CD4-positive, alpha-beta T cell (primary cell): ENCODE measurements around the gene INAVA. TPM values are rescaled to one million over a fixed set of nuclear protein-coding genes. Genes with fewer than 3 reads are reported as not detected.
A peak's percentile ranks its signal among the peaks of the same experiment; 100 is the strongest.

Experiments
- ATAC-seq: fragments of 200-7000 bp; cut with Tn5 transposase; one replicate; pipeline ENCODE4 v1.10.0; 2022; ENCODE audit warnings: mild to moderate bottlenecking; ENCODE audit not compliant: poor library complexity
- CTCF ChIA-PET: fragments of 350-600 bp; sonication (Branson Sonifier 250); formaldehyde crosslinking; loops from one replicate; lab custom pipeline; 2021; ENCODE audit warnings: antibody characterized with exemption, inconsistent platforms; lab: Charles Lee
- POLR2A ChIA-PET: fragments of 350-600 bp; sonication (Branson Sonifier 250); formaldehyde crosslinking; loops from one replicate; lab custom pipeline; 2021; ENCODE audit warnings: antibody characterized with exemption, inconsistent platforms; lab: Charles Lee
- DNase-seq, 14 experiments: peaks; one replicate each; pipeline ENCODE4 v3.0.0-alpha.2; 2013 to 2020; ENCODE audit warnings: mixed read lengths in 2 of 14
- H3K27ac ChIP-seq, 2 donors: one replicate each; pipeline versions ENCODE4 v1.5.1 to v1.7.0; 2013; ENCODE audit warnings: low read length in 2 of 2, low read depth in 1 of 2, mild to moderate bottlenecking in 1 of 2
- H3K27me3 ChIP-seq, 2 experiments: 1 replicate in 1 of 2; 2 replicates in 1 of 2; pipeline versions ENCODE4 v1.6.1 to v1.7.0; 2013; ENCODE audit warnings: low read length in 2 of 2, control low read depth in 1 of 2, mild to moderate bottlenecking in 1 of 2, moderate library complexity in 1 of 2; ENCODE audit not compliant: insufficient read depth in 2 of 2, control insufficient read depth in 1 of 2
- H3K36me3 ChIP-seq: one replicate; pipeline ENCODE4 v1.6.1; 2013; ENCODE audit warnings: low read length, control low read depth; ENCODE audit not compliant: insufficient read depth
- H3K4me1 ChIP-seq: one replicate; pipeline ENCODE4 v1.6.1; 2013; ENCODE audit warnings: low read length, control low read depth; ENCODE audit not compliant: insufficient read depth
- H3K4me3 ChIP-seq: one replicate; pipeline ENCODE4 v1.5.1; 2013; ENCODE audit warnings: mild to moderate bottlenecking, low read length, moderate library complexity
- H3K9me3 ChIP-seq, 2 experiments: 1 replicate in 1 of 2; 2 replicates in 1 of 2; pipeline versions ENCODE4 v1.6.1 to v1.7.0; 2013; ENCODE audit warnings: low read length in 2 of 2, mild to moderate bottlenecking in 2 of 2, control low read depth in 1 of 2, moderate library complexity in 1 of 2; ENCODE audit not compliant: control insufficient read depth in 1 of 2, insufficient read depth in 1 of 2
- H3K27ac Mint-ChIP-seq: one replicate; pipeline ENCODE4 v1.8.0; 2020; ENCODE audit warnings: mixed read lengths
- H3K27me3 Mint-ChIP-seq: one replicate; pipeline ENCODE4 v1.8.0; 2021; ENCODE audit warnings: mixed read lengths
- H3K36me3 Mint-ChIP-seq: one replicate; pipeline ENCODE4 v1.8.0; 2021; ENCODE audit warnings: low read depth, mixed read lengths
- H3K4me1 Mint-ChIP-seq: one replicate; pipeline ENCODE4 v1.8.0; 2021; ENCODE audit warnings: low read depth, mixed read lengths
- H3K4me3 Mint-ChIP-seq: one replicate; pipeline ENCODE4 v1.8.0; 2020; ENCODE audit warnings: mild to moderate bottlenecking, mixed read lengths
- H3K9me3 Mint-ChIP-seq: one replicate; pipeline ENCODE4 v1.8.0; 2020; ENCODE audit warnings: mixed read lengths
- intact Hi-C, 2 experiments: fragments of 100-400 bp; cut with DNase I in 1 of 2; cut with micrococcal nuclease in 1 of 2; formaldehyde crosslinking; loops; one replicate each; pipeline versions ENCODE4 v1.15.1 to v1.9.0; 2023 to 2025; cut with DNase I, micrococcal nuclease
- total RNA-seq, 174 experiments: library from RNA in 2 of 174; stranded (reverse) in 2 of 174; gene quantifications; one replicate each; pipeline ENCODE4 v1.2.3 and lab custom pipeline; 2021 to 2026
- TF ChIP-seq, protein P1 (sequence below): fragments of 200-600 bp; IDR thresholded peaks from one replicate; pipeline ENCODE4 v1.8.0; 2022; ENCODE audit warnings: antibody characterized with exemption, mild to moderate bottlenecking

INAVA gene
- total RNA-seq, 2 experiments from 2014 or later: 0.22 TPM; not detected in 1

DNA sequence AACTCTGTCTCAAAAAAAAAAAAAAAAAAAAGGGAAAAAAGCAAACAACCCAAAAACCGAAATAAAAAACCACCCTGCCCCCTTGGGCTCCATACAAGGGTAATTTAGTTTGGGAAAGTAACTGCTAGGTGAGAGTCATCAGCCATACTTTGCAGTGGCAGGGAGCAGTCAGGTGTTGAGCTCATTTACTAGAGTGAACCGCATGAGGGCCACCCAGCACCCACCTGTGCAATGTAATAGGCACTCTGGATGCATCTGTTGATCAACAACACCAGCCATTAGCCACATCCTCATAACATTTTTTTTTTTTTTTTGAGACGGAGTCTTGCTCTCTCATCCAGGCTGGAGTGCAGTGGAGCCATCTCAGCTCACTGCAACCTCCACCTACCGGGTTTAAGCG, 9.1 kb downstream of the INAVA start:
- ChIA-PET CTCF (no interaction called here), POLR2A (no interaction called here)
- ATAC-seq (no peak), DNase-seq (peak in 2 of 14 experiments; percentile 20 to 24)
- Mint-ChIP-seq H3K27ac (no peak overlapping the region), H3K27me3 (no peaks in the 10 kb centered on the region), H3K36me3 (no peaks in the 10 kb centered on the region), H3K4me3 (no peak overlapping the region), H3K4me1 (peaks cover 10% of the 10 kb centered on the region), H3K9me3 (no peaks in the 10 kb centered on the region)
- Histone ChIP-seq H3K27ac (no peak overlapping the region), H3K4me1 (peaks cover 25% of the 10 kb centered on the region), H3K9me3 (no peaks in the 10 kb centered on the region), H3K4me3 (no peak overlapping the region), H3K27me3 (no peaks in the 10 kb centered on the region), H3K36me3 (no peaks in the 10 kb centered on the region)
- TF ChIP-seq, protein P1, sequence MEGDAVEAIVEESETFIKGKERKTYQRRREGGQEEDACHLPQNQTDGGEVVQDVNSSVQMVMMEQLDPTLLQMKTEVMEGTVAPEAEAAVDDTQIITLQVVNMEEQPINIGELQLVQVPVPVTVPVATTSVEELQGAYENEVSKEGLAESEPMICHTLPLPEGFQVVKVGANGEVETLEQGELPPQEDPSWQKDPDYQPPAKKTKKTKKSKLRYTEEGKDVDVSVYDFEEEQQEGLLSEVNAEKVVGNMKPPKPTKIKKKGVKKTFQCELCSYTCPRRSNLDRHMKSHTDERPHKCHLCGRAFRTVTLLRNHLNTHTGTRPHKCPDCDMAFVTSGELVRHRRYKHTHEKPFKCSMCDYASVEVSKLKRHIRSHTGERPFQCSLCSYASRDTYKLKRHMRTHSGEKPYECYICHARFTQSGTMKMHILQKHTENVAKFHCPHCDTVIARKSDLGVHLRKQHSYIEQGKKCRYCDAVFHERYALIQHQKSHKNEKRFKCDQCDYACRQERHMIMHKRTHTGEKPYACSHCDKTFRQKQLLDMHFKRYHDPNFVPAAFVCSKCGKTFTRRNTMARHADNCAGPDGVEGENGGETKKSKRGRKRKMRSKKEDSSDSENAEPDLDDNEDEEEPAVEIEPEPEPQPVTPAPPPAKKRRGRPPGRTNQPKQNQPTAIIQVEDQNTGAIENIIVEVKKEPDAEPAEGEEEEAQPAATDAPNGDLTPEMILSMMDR: no peak
- intact Hi-C loops: no loop called here

DNA sequence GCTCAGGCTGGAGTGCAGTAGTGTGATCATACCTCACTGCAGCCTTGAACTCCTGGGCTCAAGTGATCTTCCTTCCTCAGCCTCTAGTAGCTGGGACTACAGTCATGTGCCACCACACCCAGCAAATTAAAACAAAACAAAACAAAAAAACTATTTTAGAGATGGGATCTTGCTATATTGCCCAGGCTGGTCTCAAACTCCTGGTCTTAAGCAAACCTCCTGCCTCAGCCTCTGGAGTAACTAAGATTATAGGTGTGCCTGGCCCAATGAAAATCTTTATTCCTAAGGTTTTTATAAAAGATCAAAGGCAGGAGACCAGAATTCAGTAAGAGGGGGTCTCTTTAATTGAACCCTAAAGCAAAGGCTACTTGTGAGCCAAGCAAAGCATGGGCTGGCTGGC, 10.1 kb downstream of the INAVA start:
- no peaks in the 10 kb centered on the region for H3K27me3 Mint-ChIP-seq
- ChIA-PET POLR2A (interaction anchor here (0.6 to 0.8 kb wide), 2 partner anchors 29 to 117 kb away, joined by 3 read pairs; no protein-coding TSS in a partner anchor), CTCF (no interaction called here)
- no peak overlapping the region for H3K4me3 Mint-ChIP-seq
- H3K27ac Mint-ChIP-seq: no peak overlapping the region
- Histone ChIP-seq H3K4me1 (peaks cover 25% of the 10 kb centered on the region), H3K27me3 (no peaks in the 10 kb centered on the region), H3K27ac (no peak overlapping the region), H3K9me3 (no peaks in the 10 kb centered on the region), H3K4me3 (no peak overlapping the region), H3K36me3 (no peaks in the 10 kb centered on the region)
- H3K36me3 Mint-ChIP-seq: no peaks in the 10 kb centered on the region
- ATAC-seq: no peak
- no peak for DNase-seq
- TF ChIP-seq, protein P1: no peak
- intact Hi-C loops: no loop called here
- H3K9me3 Mint-ChIP-seq: no peaks in the 10 kb centered on the region
- peaks cover 10% of the 10 kb centered on the region for H3K4me1 Mint-ChIP-seq

DNA sequence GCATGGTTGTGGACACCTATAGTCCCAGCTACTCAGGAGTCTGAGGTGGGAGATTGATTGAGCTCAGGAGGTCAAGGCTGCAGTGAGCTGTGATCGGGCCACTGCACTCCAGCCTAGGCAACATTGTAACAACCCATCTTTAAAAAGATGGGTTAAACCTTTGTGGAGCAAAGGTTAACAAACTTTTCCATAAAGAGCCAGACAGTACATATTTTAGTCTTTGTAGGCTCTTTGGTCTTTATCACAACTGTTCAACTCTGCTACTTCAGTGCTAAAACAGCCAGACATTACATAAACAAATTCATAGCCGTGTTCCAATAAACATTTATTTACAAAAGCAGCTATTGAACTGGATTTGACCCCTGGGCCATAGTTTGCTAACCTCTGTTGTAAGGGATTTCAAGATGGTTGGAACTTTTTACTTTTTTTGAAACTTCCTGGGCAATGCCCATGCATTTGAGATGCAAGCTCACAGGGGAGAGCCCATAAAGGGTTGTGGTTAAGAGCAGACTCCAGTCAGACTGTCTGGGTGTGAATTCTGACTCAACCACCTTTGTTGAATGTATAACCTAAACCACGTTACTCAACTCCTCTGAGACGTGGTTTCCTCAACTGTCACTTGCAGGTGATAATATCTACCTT, 10.8 kb downstream of the INAVA start:
- Mint-ChIP-seq H3K27me3 (no peaks in the 10 kb centered on the region), H3K4me3 (no peak overlapping the region), H3K4me1 (peaks cover 10% of the 10 kb centered on the region), H3K27ac (peak overlapping the region; percentile 36), H3K9me3 (no peaks in the 10 kb centered on the region), H3K36me3 (no peaks in the 10 kb centered on the region)
- CTCF ChIA-PET: interaction anchor here (0.6 kb wide), 1 partner anchor 21 kb away, joined by 3 read pairs; no protein-coding TSS in a partner anchor
- peaks cover 25% of the 10 kb centered on the region for H3K4me1 ChIP-seq
- no peak overlapping the region for H3K4me3 ChIP-seq
- H3K9me3 ChIP-seq: no peaks in the 10 kb centered on the region
- no peaks in the 10 kb centered on the region for H3K36me3 ChIP-seq
- DNase-seq (peak in 9 of 14 experiments; percentile 8 to 87 (median 34)), ATAC-seq (peak; percentile 92)
- intact Hi-C loops: no loop called here
- H3K27me3 ChIP-seq: no peaks in the 10 kb centered on the region
- POLR2A ChIA-PET: interaction anchor here (0.8 kb wide), 1 partner anchor 30 kb away, joined by 3 read pairs; no protein-coding TSS in a partner anchor
- no peak overlapping the region for H3K27ac ChIP-seq
- TF ChIP-seq, protein P1: no peak
